ENCODE data around the gene MIXL1.

GRCh38 chr1:226274138-226274537 is 50.7 kb downstream of the MIXL1 start:
- TF ChIP-seq POLR2AphosphoS5 (IDR thresholded peaks at IDR 0.05) (no peak), CTCF (IDR thresholded peaks at IDR 0.05 in 8 of 11, conservative IDR thresholded peaks at IDR 0.05 in 3 of 11) (no peak)
